Stimulated activated CD4-positive, alpha-beta T cell treated with anti-CD3 and anti-CD28 coated beads, Interleukin-12 subunit alpha, Interleukin-12 subunit beta, amount 100 ng/mL, for 4 hours (primary cell): ENCODE measurements around the gene FOXO1.
"Not testable (repeated sequence)": the region's sequence is repeated elsewhere in the genome, so short reads cannot be mapped to it uniquely, and the experiment has no call there.

Source experiments
- DNase-seq: peaks from one replicate; pipeline ENCODE4 v3.0.0-alpha.2; 2020

The FOXO1 gene

GRCh38 chr13:40665126-40666044 lies 1.1 kb downstream of the FOXO1 start:
- peak; percentile 39 for DNase-seq

DNA sequence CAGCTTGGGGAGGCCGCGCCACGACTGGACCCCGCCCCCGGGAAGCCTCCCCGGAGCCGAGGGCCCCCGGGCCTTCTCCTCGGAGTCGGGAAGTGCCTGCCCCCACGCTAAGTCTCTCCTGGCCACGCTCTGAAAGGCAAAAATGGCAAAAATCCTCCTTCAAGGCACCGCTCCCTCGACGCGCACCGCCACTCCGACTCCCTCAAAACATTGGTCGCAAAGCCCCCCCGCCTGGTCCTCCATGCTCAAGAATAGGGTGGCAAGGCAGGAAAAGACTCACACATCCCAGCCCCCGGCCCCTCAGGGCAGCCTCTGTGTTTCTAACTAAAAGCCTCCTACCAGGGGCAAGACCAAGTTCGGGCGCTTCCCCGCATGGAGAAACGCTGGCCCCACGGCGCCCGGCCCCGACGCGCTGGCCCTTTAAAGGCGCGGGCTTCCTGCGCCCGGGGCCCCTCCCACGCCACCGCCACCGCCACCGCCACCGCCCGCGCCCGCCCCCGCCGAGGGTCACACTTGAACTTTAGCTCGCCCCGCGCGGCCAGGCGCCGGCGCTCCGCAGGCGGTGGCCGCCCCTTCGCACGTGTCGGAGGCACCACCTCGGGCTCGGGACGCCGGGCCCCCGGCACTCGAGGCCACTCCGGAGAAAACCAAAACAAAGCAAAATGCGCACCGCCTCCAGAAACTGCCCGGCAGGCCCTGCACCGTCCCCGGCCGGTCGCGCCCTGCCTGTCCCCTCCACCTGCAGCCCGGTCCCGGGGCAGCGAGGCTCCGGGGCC lies 1.9 kb downstream of the FOXO1 start:
- peak; percentile 65 for DNase-seq

DNA sequence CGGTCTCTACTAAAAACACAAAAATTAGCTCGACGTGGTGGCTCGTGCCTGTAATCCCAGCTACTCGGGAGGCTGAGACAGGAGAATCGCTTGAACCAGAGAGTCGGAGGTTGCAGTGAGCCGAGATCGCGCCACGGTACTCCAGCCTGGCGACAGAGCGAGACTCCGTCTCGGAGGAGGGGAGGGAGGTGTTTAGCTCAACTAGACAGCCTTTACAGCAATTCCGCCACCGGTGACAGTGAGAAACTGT lies 2.4 kb downstream of the FOXO1 start:
- DNase-seq = not testable (repeated sequence)

- no peak for DNase-seq
These were observed 3.6 kb downstream of the FOXO1 start for GRCh38 chr13:40662866-40663265.

- no peak for DNase-seq
These were observed 4.4 kb downstream of the FOXO1 start for GRCh38 chr13:40661875-40662665.

DNA sequence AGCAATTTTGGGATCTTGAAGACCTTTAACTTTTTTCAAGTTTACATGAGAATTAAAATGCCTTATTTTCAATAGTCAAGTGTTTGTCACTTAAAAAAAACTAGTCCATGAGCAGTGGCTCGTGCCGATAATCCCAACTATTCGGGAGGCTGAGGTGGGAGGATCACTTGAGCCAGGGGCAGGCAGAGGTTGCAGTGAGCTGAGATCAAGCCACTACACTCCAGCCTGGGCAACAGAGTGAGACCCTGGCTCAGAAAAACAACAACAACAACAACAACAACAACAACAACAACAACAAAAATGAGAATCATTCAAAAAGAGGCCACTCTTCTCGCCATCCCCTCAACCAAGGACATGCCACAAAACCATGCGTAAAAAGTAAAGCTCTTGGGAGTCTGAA lies 5.7 kb downstream of the FOXO1 start:
- DNase-seq = no peak

- no peak for DNase-seq
These were observed 6.2 kb downstream of the FOXO1 start for GRCh38 chr13:40660141-40660664.

GRCh38 chr13:40657951-40658350 lies 8.5 kb downstream of the FOXO1 start:
- no peak for DNase-seq

DNA sequence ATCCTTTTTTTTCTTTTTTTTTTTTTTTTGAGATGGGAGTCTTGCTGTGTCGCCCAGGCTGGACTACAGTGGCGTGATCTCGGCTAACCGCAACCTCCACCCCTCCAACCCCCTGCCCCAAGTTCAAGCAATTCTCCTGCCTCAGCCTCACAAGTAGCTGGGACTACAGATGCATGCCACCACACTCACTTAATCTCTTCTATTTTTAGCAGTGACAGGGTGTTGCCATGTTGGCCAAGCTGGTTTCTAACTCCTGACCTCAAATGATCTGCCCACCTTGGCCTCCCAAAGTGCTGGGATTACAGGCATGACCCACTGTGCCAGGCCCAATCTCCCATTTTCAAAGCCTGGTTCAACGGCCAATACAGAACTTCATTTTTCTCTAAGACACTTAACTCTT lies 9.1 kb downstream of the FOXO1 start:
- no peak for DNase-seq

DNA sequence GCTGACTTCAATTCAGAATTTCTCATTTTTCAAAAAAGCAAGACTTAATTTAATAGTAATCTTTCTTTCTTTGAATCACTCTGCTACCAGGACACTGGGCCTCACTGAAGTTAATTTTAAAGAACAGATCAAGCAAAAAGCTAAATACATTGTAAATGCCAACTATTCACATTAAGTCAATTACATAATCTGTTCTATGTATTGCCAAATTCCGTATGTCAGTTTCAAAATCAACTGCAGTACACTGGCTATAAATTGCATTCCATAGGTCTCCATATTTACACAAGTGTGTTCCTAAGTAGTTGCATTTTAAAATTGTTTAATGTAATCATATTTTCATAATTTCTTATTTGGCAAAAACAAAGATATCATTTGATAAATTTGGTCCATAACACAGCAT lies 10.1 kb downstream of the FOXO1 start:
- DNase-seq = no peak

DNA sequence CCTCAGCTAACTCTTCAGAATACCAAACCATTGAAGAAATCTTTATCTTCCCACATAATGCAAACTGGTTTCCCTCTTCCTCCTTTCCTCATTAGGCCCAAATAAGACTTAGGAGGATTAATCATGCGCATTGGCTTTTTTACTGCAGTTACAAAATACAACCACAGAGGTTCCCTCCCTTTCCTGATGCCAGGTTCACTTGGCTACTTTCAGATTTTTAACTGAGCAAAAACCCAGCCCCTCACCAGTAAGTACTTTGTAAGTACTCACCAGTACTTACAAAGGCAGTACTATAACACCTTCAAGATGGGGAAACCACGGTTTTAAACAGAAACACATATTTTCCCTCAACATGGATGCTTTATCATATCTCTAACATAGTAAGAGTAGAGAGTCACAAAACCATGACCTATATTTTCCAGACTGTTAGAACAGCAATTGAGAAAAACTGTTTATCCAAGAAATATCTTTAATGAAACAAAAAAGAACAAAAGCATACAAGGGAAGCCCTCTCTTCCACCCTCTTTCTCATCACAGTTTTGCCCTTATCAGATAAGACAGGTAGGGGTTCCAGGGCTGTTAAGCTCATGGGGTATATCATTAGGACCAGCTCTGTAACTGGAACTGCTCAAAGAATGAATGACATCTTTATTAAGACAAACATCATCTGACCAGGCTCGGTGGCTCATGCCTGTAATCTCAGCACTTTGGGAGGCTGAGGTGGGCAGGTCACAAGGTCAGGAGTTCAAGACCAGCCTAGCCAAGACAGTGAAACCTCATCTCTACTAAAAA lies 12.7 kb downstream of the FOXO1 start:
- DNase-seq = no peak

DNA sequence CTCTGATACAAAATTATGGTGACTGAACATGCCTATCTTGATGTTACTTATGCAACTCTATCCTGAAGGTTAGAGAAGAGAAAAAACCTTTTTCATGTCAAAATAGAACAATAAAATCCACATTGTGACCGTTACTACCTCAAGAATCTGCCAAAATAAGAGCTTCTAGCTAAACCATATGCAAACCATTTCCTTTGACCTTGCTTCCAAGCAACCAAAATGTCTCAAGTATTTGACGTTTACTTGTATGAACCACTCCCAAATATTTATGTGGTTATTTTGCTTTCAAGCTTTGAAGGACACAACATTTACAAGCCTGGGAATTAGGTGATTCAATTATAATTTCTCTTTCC lies 13.9 kb downstream of the FOXO1 start:
- DNase-seq = no peak

GRCh38 chr13:40651866-40652587 lies 14.4 kb downstream of the FOXO1 start:
- DNase-seq = no peak

- no peak for DNase-seq
These were observed 17.6 kb downstream of the FOXO1 start for GRCh38 chr13:40648841-40649240.

DNA sequence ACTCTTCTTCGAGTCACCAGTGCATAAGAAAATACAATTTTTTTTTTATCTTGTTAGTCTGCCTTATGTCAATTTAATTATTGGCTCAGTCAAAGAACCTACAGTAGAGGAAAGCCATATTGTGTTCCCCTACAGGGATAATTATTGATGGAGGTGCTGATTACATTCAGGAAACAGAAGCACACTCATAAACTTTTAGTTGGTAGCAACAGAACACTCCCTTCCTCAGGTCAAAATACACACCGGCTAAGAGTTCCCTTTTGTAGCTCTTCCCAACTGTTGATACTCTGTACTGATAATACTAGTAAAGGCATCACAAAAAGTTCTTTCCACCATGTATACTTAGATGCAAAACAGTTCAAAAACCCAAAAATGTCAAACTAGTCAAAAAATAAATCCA lies 18.4 kb downstream of the FOXO1 start:
- DNase-seq = no peak

DNA sequence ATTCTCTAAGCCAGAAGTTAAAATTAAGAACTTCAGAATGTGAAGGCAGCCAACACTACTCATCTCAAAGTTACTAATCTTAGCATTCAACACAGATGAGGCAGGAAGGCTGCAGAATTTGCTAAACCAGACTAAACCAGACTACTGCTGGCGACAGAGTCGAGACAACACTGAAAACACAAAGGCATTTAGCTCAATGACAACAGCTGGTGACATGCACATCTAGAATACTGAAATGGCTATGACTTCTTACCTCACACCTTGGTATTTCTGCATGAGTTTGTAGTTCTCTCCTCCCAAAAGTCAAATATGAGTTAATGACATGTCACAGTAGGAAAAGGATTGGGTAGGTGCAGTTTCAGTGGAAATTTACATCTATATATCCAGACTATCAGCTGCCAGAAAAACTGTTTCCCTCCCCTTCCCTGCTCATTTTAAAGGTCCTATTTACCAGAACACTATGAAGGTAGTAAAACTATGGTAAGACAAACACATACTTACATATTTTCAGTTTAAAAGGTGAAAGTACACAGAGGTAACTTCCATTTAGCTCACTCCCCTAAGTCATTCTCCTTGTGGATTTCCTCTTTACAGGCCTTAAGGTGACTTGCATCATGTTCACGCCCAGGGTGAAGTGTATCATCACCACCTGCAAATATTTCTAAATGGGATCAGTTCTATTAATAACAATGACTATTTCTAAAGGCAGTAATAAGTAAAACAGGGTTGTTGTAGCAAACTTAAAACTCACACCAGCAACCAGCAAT lies 21.4 kb downstream of the FOXO1 start:
- DNase-seq = no peak

DNA sequence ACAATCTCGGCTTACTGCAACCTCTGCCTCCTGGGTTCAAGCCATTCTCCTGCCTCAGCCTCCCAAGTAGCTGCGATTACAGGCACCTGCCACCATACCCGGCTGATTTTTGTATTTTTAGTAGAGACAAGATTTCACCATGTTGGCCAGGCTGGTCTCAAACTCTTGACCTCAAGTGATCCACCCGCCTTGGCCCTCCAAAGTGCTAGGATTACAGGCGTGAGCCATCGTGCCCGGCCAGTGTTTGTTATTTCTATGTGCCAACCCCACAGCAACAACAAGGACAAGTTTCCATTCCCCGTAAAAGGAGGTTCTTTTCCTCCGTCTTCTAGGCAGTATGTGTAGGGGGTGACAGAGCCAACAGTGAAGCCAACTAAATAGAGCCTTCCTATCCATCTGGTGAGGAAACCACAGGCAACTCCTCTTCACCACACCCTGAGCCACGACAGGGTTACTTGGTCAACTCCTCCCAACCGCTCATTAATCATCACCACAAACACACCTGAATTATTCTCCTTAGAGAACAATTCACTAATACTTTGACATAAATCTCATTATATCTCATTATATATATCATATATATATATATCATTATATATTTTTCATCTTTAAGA lies 25.5 kb downstream of the FOXO1 start:
- DNase-seq = no peak

DNA sequence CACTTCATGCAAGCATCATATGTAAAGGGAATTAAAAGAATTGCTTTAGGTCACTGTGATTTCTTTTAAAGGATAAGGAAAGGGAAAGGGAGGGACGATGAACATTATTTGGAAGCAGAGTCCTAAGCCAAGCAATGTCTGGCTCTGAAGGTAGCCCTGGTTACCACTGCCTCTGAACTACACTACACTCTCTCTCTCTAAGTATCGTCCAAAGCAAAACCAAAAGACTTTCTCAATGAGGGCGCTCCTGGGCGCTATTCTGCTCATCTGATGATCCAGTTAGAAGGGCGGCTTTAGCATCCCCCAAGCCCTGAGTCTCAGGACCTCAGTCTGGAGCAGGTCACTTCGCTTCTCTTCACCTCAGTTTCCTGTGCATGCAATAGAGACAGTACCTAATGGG lies 26.2 kb downstream of the FOXO1 start:
- no peak for DNase-seq

DNA sequence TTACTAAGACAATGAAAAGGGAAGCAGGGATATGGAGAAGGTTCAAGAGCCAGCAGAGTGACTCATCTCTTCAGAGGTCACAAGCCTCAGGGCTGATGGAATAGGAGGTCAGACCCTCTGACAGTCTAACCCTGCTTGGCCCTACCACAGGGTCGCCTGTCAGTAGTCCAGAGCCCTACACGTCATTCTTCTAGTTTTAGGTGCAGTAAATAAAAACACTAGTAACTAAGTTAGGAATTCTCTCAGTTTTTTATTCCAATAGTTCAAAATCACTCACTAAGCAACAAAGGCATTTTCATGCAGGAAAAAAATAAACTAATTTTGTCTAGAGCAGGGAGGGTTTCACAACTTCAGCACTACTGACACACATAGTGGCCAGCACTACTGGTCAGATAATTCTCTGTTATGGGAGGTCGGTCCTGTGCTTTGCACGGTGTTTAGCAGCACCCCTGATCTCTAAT lies 27.2 kb downstream of the FOXO1 start:
- DNase-seq = no peak

DNA sequence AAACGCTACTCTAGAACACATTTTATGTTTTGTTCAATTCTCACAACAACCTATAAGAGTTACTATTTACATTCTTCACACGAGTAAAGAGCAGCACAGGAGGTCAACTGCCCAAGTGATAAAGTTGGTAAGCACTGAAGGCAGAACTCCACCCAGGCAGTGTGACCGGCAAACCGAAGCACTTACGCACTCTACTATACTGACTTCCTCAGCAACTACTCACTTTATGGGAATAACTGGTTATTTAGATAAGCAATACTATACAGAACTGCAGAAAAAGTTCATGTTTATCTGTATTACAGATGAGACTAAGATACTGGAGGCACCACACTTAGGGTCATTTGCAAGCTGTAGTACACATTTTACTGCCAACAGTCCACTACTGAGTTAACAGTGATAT lies 28.8 kb downstream of the FOXO1 start:
- DNase-seq = no peak
